Activated naive CD8-positive, alpha-beta T cell (primary cell): ENCODE data around the gene YEATS2.
"Not testable (repeated sequence)": the region's sequence is repeated elsewhere in the genome, so short reads cannot be mapped to it uniquely, and the experiment has no call there.

Experiments
- H3K27ac Mint-ChIP-seq: one replicate; pipeline ENCODE4 v1.8.0; 2021; ENCODE audit warnings: mixed read lengths
- H3K27me3 Mint-ChIP-seq: one replicate; pipeline ENCODE4 v1.8.0; 2021; ENCODE audit warnings: mixed read lengths
- H3K36me3 Mint-ChIP-seq: one replicate; pipeline ENCODE4 v1.8.0; 2021; ENCODE audit warnings: mixed read lengths
- H3K4me1 Mint-ChIP-seq: one replicate; pipeline ENCODE4 v1.8.0; 2021; ENCODE audit warnings: low read depth, mixed read lengths
- H3K4me3 Mint-ChIP-seq: one replicate; pipeline ENCODE4 v1.8.0; 2021; ENCODE audit warnings: mild to moderate bottlenecking, mixed read lengths
- H3K9me3 Mint-ChIP-seq: one replicate; pipeline ENCODE4 v1.8.0; 2021; ENCODE audit warnings: low read depth, mixed read lengths

YEATS2 gene

DNA sequence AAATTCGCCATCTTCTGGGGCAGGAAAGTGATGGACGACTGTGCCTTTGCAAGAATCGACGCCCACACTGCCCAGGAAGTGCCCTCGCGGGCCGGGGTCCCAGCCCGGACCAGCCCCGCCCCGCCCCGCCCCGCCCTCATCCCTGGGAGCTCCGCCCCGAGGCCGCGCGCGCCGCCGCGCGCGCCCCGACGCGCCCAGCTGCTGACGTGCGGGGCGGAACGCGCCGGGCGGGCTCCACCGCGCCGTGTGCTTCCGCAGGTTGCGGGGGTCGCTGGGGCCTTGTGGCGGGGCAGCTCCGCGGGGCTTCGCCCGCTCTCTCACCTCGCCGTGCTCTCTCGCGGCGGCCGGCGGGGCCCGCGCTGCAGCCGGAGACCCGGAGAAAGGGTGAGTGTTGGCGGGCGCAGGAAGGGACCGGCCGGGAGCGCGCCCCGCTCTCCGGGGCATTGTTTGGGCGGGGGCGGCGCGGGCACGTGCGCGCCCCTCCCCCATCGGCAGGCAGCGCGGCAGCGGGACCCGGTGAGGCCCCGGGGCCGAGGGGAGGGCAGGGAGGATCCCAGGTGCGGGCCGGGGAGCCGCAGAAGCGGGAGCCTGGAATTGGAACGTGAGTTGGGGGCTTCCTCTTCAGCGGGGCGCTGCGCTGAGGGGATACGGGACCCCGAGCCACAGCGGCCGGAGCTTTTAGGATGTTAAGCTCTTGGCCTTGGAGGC, at the start of gene YEATS2:
YEATS2 (plus strand) TSS at position 188 of the 708 bp plus-strand sequence. CDS start 17,366 bp downstream, outside the sequence.
- H3K27ac Mint-ChIP-seq: peak within 1 kb of the TSS; percentile 94
- H3K4me3 Mint-ChIP-seq: peak within 1 kb of the TSS; percentile 94
- H3K9me3 Mint-ChIP-seq: no peaks in the 10 kb centered on the region
- peaks cover 35% of the 10 kb centered on the region for H3K4me1 Mint-ChIP-seq
- H3K27me3 Mint-ChIP-seq: no peaks in the 10 kb centered on the region
- peaks cover 7% of the 10 kb centered on the region for H3K36me3 Mint-ChIP-seq

DNA sequence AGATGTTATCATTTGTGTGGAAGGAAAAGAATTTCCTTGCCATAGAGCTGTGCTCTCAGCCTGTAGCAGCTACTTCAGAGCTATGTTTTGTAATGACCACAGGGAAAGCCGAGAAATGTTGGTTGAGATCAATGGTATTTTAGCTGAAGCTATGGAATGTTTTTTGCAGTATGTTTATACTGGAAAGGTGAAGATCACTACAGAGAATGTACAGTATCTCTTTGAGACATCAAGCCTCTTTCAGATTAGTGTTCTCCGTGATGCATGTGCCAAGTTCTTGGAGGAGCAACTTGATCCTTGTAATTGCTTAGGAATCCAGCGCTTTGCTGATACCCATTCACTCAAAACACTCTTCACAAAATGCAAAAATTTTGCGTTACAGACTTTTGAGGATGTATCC, 47.0 kb upstream of the YEATS2 start:
- H3K27ac Mint-ChIP-seq: no peak overlapping the region
- H3K4me3 Mint-ChIP-seq: no peak overlapping the region
- peaks cover 47% of the 10 kb centered on the region for H3K36me3 Mint-ChIP-seq
- no peaks in the 10 kb centered on the region for H3K27me3 Mint-ChIP-seq
- peaks cover 10% of the 10 kb centered on the region for H3K9me3 Mint-ChIP-seq
- H3K4me1 Mint-ChIP-seq: peaks cover 2% of the 10 kb centered on the region

DNA sequence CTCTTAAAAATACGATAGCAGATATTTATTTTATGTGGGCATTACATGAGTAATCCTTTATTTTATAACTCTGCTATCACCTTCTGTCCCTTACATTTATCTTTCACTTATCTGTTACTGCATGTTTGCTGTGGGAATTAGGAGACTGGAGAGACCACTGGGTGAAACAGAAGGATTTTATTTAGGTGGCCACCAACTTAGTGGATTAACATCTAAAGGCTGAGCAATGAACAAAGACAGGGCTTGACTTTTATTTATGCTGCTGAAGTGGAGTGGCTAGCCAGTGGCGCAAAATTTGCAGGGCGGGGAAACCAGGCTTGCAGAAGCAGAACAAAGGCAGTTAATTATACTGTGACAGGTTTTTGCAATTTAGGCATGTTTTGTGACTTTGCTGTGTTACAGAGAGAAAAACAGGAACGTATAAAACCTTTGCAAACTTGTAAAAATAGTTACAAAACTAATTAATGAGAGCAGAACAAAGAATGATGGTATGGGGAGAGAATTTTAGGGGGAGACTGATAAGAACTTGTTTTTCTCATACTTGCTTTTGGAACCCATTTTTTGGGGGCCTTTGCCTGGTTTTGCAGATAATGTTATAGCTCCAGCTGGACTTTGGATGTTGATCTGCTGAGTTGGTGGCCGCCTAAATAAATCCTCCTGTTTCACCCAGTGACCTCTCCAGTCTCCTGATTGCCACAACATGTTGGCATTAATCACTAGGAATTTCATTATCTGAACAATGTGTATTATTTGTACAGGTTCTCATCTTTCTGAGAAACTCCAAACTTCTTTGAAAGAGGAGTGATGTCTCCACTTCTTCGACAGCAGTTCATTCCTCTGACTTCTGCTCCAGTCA, 44.2 kb upstream of the YEATS2 start:
- Mint-ChIP-seq H3K4me3 (peak overlapping the region; percentile 45), H3K27me3 (no peaks in the 10 kb centered on the region), H3K4me1 (peaks cover 13% of the 10 kb centered on the region), H3K36me3 (peaks cover 53% of the 10 kb centered on the region), H3K27ac (no peak overlapping the region), H3K9me3 (peaks cover 10% of the 10 kb centered on the region)

DNA sequence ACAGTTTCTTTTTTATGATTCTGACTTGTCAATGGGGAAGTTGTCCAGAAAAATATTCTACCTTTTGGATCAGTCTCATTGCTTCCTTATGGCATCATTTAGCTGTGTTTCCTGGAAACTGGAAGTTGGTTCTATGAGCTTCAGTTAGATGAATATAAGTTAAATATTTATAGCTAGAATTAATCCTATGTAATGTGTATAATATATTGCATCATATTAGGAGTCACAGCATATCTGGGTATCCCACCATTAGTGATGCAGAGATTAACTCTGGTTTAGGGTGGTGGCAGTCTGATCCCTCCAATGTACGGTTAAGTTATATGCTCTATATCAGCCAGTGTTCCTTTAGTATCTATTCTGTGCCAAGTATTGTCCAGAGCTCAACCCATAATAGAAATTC, 42.9 kb upstream of the YEATS2 start:
- Mint-ChIP-seq H3K27me3 (no peaks in the 10 kb centered on the region), H3K36me3 (peaks cover 49% of the 10 kb centered on the region), H3K27ac (no peak overlapping the region), H3K4me1 (peaks cover 17% of the 10 kb centered on the region), H3K4me3 (no peak overlapping the region), H3K9me3 (peaks cover 10% of the 10 kb centered on the region)

DNA sequence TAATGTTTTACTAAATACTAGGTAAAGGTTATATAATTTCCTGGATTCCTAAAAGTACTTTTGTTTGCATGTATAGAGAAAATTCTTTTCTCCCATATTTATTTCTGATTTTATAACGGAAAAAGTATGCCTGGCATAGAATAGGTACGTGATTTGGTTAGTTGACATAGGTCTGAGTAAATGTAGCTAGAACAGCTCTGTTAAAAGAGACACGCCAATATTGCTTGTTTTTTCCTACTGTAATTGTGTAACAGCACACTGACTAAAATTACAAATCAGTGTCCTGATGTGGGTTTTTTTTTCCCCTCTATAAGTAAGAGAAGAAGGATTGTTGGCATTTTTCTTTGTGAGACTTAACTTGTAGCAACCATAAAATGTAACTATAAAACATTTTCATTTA, 35.5 kb upstream of the YEATS2 start:
- no peak overlapping the region for H3K4me3 Mint-ChIP-seq
- H3K27me3 Mint-ChIP-seq: no peaks in the 10 kb centered on the region
- H3K27ac Mint-ChIP-seq: no peak overlapping the region
- no peaks in the 10 kb centered on the region for H3K9me3 Mint-ChIP-seq
- peaks cover 24% of the 10 kb centered on the region for H3K36me3 Mint-ChIP-seq
- peaks cover 34% of the 10 kb centered on the region for H3K4me1 Mint-ChIP-seq

DNA sequence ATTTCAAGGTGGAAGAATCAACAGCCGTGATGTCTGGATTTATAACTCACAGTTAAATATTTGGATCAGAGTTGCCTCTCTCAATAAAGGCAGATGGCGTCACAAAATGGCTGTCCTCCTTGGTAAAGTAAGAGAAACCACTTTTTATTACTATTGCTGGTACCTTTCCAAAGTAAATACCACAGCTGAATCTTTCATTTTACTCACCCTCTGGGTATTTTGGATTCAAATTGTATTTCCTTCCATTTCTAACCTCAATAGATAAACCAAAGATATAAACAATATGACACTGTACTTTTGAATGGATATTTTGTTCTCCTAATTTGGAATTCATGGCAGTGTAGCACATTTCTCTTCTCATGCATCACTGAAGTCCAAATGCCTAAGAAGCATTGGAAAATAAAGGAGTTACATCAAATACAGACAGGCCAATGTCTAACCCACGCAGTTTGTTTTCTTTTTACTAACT, 32.6 kb upstream of the YEATS2 start:
- Mint-ChIP-seq H3K9me3 (no peaks in the 10 kb centered on the region), H3K27me3 (no peaks in the 10 kb centered on the region), H3K4me3 (no peak overlapping the region), H3K4me1 (peaks cover 22% of the 10 kb centered on the region), H3K36me3 (peaks cover 15% of the 10 kb centered on the region), H3K27ac (no peak overlapping the region)

DNA sequence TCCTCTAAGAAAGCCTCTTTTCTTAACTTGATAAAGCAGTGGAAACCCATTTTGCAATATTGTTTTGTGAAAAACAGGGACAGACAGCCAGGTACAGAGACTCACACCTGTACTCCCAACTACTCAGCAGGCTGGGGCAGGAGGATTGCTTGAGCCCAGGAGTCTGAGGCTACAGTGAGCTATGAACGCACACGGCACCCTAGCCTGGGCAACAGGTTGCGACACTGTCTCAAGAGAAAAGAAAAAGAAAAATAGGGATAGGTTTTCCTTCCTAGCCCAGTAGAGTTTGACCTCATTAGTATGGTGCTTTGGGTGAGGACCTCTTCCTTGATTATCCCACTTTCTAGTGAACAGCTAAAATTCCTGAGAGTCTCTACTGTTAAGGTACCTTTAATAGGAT, 17.5 kb upstream of the YEATS2 start:
- Mint-ChIP-seq H3K27me3 (no peaks in the 10 kb centered on the region), H3K9me3 (no peaks in the 10 kb centered on the region), H3K4me3 (no peak overlapping the region), H3K4me1 (peaks cover 1% of the 10 kb centered on the region), H3K36me3 (no peaks in the 10 kb centered on the region), H3K27ac (no peak overlapping the region)

DNA sequence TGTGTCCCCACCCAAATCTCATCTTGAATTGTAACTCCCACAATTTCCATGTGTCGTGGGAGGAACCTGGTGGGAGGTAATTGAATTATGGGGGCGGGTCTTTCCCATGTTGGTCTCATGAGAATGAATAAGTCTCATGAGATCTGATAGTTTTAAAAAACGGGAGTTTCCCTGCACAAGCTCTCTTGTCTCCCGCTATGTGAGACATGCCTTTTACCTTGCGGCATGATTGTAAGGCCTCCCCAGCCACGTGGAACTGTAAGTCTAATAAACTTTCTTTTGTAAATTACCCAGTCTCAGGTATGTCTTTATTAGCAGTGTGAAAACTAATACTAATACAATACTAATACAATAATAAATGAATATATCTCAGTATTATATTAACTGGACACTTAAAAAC, 9.9 kb upstream of the YEATS2 start:
- Mint-ChIP-seq H3K27ac (no peak overlapping the region), H3K9me3 (no peaks in the 10 kb centered on the region), H3K4me1 (no peaks in the 10 kb centered on the region), H3K4me3 (no peak overlapping the region), H3K36me3 (no peaks in the 10 kb centered on the region), H3K27me3 (no peaks in the 10 kb centered on the region)

DNA sequence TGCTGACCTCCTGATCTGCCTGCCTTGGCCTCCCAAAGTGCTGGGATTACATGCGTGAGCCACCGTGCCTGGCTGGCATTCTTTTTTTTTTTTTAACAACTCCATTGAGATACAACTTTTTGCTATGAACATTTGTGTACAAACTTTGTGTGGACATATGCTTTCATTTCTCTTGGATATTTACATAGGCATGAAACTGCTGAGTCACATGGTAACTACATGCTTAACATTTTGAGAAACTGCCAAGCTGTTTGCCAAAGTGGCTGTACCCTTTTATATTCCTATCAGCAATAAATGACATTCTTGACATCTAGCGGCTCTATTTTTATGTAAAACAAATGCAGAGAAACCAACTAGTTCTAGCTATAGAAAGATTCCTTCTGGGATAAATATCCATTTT, 8.7 kb upstream of the YEATS2 start:
- H3K4me1 Mint-ChIP-seq: no peaks in the 10 kb centered on the region
- no peaks in the 10 kb centered on the region for H3K27me3 Mint-ChIP-seq
- no peak overlapping the region for H3K4me3 Mint-ChIP-seq
- H3K9me3 Mint-ChIP-seq: no peaks in the 10 kb centered on the region
- H3K27ac Mint-ChIP-seq: no peak overlapping the region
- no peaks in the 10 kb centered on the region for H3K36me3 Mint-ChIP-seq

DNA sequence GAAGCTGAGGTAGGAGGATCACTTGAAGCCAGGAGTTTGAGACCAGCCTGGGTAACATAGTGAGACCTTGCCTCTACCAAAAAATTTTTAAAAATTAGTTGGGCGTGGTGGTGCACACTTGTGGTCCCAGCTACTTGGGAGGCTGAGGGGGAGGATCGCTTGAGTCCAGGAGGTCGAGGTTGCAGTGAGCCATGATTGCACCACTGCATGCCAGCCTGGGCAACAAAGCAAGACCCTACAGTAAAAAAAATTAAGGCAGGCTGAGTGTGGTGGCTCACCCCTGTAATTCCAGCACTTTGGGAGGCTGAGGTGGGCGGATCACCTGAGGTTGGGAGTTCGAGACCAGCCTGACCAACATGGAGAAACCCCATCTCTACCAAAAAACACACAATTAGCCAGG, 8.0 kb upstream of the YEATS2 start:
- not testable (repeated sequence) for H3K4me3 Mint-ChIP-seq, H3K27me3 Mint-ChIP-seq, H3K9me3 Mint-ChIP-seq, H3K4me1 Mint-ChIP-seq, H3K36me3 Mint-ChIP-seq, H3K27ac Mint-ChIP-seq

DNA sequence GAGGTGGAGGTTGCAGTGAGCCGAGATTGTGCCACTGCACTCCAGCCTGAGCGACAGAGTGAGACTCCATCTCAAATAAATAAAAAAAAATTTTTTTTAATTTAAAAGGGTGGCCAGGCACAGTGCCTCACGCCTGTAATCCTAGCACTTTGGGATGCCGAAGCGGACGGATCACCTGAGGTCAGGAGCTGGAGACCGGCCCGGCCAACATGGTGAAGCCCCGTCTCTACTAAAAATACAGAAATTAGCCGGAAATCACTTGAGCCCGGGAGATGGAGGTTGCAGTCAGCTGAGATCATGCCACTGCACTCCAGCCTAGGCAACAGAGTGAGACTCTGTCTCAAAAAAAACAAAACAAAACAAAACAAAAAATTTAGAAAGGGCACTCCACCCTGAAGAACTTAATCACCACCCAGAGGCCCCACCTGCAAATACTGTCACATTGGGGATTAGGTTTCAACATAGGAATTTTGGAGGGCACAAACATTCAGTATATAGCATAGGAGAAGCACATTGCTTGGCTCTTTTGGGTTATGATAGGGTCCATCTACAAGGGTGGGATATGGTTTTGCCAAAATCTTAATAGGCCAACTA, 7.1 kb upstream of the YEATS2 start:
- Mint-ChIP-seq H3K27me3 (no peaks in the 10 kb centered on the region), H3K4me3 (no peak overlapping the region), H3K36me3 (no peaks in the 10 kb centered on the region), H3K4me1 (no peaks in the 10 kb centered on the region), H3K27ac (no peak overlapping the region), H3K9me3 (no peaks in the 10 kb centered on the region)

DNA sequence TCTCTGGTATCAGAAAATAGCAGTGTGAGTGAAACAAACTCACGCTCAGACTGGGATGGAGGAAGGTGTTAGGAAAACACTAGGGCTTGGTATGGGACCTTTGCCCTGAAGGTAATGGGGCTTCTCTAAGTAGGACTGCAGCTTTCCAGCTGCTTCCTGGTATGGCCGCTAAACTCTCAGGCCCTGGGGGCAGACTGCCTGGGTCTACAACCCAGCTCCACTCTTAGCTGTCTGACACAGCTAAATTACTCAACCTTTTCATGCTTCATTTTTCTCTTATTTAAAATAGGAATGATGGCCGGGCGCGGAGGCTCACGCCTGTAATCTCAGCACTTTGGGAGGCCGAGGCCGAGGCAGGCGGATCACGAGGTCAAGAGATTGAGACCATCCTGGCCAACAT, 5.2 kb upstream of the YEATS2 start:
- Mint-ChIP-seq H3K9me3 (no peaks in the 10 kb centered on the region), H3K4me1 (peaks cover 5% of the 10 kb centered on the region), H3K36me3 (no peaks in the 10 kb centered on the region), H3K4me3 (no peak overlapping the region), H3K27ac (no peak overlapping the region), H3K27me3 (no peaks in the 10 kb centered on the region)

DNA sequence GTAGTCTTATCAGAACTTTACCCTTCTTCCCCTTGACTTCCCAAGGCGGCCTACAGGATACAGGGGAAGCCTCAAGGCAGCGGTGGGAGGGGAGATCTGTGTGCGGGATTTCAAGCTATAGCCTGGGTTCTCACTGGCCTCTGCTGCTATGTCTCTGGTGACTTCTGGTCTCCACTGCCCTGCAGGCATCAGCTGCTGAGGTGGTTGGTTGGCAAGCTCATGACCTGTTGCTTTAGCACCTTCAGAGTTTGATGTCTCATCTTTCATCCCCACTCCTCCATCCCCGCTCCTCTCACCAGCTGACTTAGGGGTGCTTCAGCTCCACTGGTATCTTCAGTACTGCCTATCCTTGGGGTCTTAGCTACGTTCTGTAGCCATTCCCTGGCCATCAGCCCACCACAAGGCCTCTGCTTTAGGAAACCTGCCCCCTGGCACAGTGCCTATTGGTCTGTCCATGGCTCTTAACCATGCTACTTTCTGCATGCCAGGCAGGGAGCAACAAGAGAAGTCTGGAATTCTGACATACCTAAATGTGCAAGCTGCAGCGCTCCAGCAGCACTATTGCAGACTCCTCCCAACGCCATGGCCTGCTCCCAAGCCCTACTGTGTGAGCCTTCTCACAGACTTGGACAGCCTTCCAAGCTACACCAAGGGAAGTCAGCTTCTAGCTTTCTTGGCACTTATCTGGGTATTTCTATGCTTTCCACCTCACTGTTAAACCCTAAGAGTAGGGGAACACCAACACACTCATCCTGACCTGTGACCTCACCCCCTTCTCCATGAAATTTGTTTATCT, 1.8 kb upstream of the YEATS2 start:
- no peaks in the 10 kb centered on the region for H3K9me3 Mint-ChIP-seq
- H3K27ac Mint-ChIP-seq: no peak overlapping the region
- H3K4me1 Mint-ChIP-seq: peaks cover 28% of the 10 kb centered on the region
- H3K36me3 Mint-ChIP-seq: peaks cover 3% of the 10 kb centered on the region
- no peak overlapping the region for H3K4me3 Mint-ChIP-seq
- H3K27me3 Mint-ChIP-seq: no peaks in the 10 kb centered on the region

DNA sequence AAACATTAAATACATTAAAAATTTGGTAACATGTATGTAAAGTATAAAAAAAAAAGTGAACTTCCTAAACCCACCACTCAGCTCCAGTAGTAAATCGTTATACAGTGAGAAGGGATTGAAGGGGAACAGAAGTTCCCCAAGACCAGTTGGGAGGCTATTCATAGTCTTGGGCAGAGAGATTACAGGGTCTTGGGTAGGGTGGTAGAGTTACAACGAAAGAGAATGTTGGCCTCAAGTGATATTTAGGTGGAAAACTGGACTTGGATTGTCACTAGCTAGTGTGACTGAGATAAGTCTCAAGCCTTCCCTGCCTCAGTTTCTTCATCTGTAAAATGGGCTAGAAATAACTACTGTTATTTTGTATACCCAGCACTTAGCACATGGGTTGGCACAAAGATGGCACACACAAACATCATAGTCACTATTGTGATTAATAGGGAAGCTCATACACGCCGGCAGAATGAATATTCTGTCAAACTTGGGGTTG, 431 bp upstream of the YEATS2 start:
- peak overlapping the region; percentile 94 for H3K27ac Mint-ChIP-seq
- H3K4me3 Mint-ChIP-seq: peak overlapping the region; percentile 94
- H3K4me1 Mint-ChIP-seq: peaks cover 33% of the 10 kb centered on the region
- peaks cover 7% of the 10 kb centered on the region for H3K36me3 Mint-ChIP-seq
- H3K9me3 Mint-ChIP-seq: no peaks in the 10 kb centered on the region
- no peaks in the 10 kb centered on the region for H3K27me3 Mint-ChIP-seq
